ENCODE measurements around the gene CD48.
"Not testable (repeated sequence)": the region's sequence is repeated elsewhere in the genome, so short reads cannot be mapped to it uniquely, and the experiment has no call there.

Gene CD48

GRCh38 chr1:160712525-160713080 is 981 bp upstream of the CD48 start:
- DNase-seq, result not testable (repeated sequence)

GRCh38 chr1:160711276-160711601 is 383 bp downstream of the CD48 start:
- no peak for DNase-seq

DNA sequence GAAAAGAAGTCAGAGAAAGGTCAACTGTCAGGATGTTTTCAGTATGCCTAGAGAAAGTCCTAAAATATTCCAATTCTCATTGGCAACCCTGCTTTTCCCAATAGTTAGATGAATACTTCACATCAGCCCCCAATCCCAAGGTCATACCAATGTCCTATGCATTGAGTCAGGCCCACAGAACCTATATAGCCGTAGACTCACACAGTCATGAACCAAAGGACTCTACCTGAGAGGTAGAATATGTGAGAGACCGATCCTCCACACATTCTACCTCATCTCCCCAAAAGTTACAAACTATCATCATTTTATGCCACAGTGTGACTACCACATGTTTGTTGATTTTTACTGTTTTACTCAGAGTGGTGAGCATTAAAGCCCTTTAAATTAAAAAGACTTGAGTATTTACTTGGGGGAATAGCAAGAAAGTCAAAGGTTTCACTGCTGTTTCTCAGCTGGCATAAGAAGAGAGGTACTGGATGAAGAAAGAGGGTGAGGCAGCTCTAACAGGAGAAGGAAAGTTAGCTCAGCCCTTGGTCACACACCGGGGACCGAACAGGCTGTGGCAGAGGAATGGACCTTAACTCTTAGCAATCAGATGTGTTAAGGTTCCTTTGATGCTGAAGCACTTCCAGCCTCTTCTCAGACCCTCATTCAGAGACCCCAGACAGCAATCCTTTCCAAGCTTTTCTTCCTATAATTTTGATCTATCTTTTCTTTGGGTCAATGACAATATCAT is 937 bp downstream of the CD48 start:
- no peak for DNase-seq

DNA sequence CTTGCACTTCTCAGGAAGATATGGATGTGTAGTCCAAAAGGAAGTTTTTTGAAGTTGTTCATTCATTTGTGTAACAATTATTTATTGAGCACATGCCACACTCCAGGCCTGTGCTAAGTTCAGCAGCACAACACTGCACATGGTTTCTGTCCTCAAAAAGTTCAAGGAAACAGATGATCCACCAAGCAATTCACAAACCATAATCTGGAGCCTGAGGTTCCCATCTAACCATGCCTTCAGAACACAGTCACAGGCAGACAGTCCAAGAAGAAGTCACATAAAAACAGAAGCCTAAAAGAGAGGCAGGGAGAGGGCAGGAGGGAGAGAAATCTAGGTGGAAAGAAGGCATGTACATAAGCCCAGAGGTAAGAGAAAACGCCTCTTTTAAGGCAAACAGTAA is 1.9 kb downstream of the CD48 start:
- no peak for DNase-seq

DNA sequence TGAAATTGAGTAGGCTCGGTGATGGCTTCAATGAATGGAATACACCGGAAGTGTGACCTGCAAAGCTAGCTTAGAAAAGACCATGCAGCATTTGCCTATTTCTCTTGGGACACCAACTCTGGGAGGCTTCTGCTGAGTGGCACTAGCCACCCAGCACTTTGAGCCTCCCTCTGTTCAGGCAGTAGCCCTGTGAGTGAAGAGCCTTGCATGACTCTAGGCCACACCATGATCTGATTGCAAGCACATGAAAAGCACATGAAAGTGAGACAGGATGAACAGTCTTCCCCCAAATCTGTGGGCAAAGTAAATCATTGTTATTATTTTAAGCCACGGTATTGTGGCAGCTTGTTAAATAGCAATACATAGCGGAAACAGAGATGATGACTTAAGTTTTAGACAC is 2.8 kb downstream of the CD48 start:
- DNase-seq, result no peak

GRCh38 chr1:160708118-160708517 is 3.5 kb downstream of the CD48 start:
- no peak for DNase-seq

DNA sequence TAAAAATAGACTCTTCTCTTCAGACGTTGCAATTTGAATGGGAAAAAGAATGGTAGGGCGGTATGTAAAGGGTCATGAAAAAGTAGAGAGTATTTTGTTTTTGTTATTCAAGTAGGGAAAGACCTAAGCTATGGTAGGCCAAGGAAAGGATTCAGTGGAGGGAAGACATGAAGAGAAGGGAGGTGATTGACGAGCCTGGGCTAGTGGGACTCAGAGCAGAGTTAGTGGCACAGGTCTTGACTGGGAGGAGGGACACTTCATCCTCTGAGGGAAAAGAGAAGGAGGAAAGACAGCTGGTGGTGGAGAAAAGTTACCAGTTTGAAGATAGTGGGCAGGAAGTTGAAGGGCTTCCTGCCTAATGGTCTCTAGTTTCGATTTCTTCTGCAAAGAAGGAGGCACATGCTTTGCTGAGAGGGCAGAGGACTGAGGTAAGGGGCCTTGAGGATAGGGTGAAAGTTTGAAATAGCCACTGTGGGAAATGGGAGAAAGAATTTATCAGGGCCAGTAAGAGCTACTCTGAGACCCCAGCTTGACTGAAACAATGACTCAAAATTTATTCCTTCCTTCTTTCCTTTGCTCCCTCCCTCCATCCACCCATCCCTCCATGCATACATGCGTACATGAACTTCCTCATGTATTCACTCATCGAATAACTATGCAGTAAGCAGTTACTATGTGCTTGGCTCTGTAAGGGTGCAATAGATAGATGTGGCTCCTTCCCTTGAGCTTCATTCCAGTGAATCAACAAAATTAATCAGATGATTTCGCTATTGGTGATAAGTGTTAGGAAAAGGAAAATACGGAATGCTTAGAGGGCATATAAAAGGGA is 4.2 kb downstream of the CD48 start:
- no peak for DNase-seq

DNA sequence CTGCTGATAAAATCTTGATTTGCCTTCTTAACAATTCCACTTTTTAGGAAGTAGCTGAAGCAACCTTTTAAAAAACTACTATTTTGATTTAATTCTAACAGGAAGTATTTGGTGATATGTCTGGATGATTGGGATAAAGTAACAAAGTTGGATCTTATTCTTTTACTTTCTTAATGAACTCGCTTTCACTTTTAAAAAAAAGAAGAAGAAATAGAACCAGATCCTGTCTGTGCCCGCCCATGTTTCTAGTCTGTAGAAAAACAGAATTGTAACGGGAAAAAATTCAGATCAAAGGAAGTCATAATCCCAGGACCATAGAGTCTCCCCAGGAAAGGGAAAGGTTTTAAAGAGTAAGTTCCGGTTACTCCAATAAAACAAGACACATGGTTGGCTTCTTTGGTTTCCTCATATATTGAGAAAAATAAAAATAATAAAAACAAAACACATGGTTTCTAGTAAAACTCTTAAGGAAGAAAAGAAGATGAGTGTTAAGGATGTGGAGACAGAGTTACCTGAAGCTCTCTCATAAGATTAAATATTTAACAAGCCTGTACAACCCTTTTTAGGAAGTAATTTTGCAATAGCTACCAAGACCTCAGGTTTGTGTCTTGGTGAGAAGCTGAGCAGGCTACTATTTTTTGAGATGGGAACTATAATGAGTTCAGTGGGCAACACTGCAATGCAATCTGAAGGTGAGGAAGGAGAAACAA is 4.9 kb downstream of the CD48 start:
- DNase-seq, result no peak

DNA sequence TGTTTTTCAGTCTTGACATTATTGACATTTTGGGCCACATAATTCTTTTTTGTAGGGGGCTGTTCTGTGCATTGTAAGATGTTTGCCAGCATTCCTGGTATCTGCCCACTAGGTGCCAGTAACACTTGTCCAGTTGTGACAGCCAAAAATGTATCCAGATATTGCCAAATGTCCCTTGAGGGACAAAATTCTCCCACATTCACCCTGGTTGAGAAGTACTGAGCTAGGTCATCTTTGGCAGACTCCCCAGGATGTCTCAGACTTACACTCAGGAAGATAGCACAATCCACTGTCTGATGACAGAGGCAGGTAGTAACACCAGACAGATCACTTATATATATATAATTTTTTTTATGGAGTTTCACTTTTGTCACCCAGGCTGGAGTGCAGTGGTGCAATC is 5.9 kb downstream of the CD48 start:
- no peak for DNase-seq

GRCh38 chr1:160705212-160705621 is 6.4 kb downstream of the CD48 start:
- DNase-seq, result not testable (repeated sequence)

GRCh38 chr1:160704250-160704649 is 7.4 kb downstream of the CD48 start:
- no peak for DNase-seq

GRCh38 chr1:160702100-160702499 is 9.5 kb downstream of the CD48 start:
- DNase-seq, result no peak

DNA sequence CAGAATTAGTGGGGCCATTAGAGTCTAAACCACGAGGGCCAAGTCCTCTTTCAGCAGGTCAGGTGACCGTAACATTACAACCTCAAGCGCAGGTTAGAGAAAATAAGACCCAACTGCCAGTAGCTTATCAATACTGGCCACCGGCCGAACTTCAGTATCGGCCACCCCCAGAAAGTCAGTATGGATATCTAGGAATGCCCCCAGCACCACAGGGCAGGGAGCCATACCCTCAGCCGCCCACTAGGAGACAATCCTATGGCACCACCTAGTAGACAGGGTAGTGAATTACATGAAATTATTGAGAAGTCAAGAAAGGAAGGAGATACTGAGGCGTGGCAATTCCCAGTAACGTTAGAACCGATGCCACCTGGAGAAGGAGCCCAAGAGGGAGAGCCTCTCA is 19.2 kb downstream of the CD48 start:
- DNase-seq, result not testable (repeated sequence)

DNA sequence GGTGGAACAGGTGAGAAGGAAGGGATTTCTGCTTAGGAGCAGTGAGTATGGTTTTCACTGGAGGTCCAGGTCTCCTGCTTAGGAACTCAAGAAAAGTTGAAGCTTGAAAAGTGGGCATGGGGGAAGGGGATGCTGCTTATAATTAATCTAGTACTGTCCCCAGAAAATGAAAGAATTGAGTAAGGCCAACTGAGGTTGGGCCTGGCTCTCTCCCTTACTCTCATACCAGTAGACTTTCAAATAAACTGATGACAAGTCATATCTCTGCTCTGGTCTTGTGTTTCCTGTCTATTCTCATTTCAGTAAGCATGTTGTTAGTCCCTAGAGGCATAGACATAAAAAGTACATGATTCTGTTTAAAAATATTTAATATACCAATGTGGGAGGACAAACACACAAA is 26.4 kb downstream of the CD48 start:
- DNase-seq, result no peak

- no peak for DNase-seq
Observed at GRCh38 chr1:160682983-160683865, 28.4 kb downstream of the CD48 start.

DNA sequence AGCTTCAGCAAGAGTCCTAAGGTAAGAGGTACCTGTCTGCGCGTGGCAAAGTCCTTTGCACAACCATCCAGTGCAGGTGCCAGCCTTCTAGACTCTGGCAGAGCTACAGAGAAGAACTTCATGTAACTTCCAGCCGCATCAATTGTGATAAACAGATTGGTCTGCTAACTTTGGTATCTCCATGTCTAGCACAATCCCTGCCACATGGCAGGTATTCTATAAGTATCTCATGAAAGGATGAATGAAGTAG is 29.8 kb downstream of the CD48 start:
- no peak for DNase-seq

GRCh38 chr1:160681066-160681890 is 30.3 kb downstream of the CD48 start:
- DNase-seq, result no peak

- no peak for DNase-seq
Observed at GRCh38 chr1:160680399-160680798, 31.2 kb downstream of the CD48 start.

- no peak for DNase-seq
Observed at GRCh38 chr1:160679893-160680292, 31.7 kb downstream of the CD48 start.

DNA sequence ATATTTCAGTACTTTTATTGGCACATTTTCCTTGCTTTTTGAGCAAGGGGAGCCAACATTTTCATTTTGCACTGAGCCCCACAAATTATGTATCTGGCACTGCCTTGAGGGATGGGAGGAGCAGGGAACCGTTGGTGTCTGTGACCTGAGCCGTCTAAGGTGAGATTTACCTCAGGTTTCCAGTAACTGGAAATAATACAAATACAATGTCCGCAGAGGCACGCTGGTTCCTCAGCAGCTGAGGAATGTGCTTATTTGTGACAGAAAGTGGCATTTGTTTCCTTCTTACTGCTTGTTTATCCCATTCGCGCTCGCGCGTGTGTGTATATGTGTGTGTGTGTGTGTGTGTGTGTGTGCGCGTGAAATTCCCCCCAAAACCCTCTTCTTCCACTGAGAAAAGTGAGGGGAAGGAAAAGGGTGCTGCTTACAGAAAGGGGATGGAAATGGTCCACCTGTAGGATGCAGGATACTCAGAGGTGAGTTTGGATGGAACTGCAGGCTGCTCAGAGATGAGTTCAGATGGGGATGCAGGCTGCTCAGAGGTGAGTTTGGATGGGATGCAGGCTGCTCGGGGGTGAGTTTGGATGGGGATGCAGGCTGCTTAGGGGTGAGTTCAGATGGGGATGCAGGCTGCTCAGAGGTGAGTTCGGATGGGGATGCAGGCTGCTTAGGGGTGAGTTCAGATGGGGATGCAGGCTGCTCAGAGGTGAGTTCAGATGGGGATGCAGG is 34.6 kb downstream of the CD48 start:
- DNase-seq, result no peak

Data from activated gamma-delta T cell (primary cell).